Liver (tissue), 3 donors: ENCODE measurements around the gene CFAP73.

Experiments used
- EGR1 ChIP-seq, 2 donors: IDR thresholded peaks; 2 replicates each; pipeline ENCODE4 v1.6.1; 2016 to 2018; ENCODE audit warnings: antibody characterized with exemption in 2 of 2, low read depth in 2 of 2
- GABPA ChIP-seq, 2 donors: IDR thresholded peaks in 1 of 2; conservative IDR thresholded peaks in 1 of 2; 2 replicates each; pipeline ENCODE4 v1.6.1; 2016; ENCODE audit warnings: antibody characterized with exemption in 2 of 2, mild to moderate bottlenecking in 1 of 2, moderate library complexity in 1 of 2
- YY1 ChIP-seq: IDR thresholded peaks from 2 replicates; pipeline ENCODE4 v1.6.1; 2016; ENCODE audit warnings: antibody characterized with exemption, mild to moderate bottlenecking
- TF ChIP-seq, protein P1 (sequence below): fragments of 150-350 bp; IDR thresholded peaks from 2 replicates; pipeline ENCODE4 v1.5.1; 2017; ENCODE audit warnings: improper control_type of control experiment, low read depth, low read length; ENCODE audit not compliant: missing input control
- TF ChIP-seq, protein P2 (sequence below): IDR thresholded peaks from 2 replicates; pipeline ENCODE4 v1.6.1; 2016; ENCODE audit warnings: antibody characterized with exemption
- donor health status: healthy.
- donor health status: healthy.

DNA sequence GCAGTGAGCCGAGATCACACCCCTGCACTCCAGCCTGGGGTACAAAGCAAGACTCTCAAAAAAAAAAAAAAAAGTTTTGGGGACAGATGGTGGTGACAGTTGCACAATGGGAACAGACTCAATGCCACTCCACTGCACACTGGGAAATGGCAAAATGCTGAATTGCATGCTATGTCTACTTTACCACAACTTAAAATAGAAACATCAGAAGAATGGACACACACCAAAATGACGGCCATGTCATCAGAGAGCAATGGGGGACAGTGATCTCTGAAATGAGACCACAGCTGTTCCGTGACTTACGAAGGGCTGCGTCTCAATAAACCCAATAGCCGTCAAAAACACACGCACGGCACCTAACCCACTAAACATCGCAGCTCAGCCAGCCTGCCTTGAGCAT lies 22.0 kb downstream of the CFAP73 start:
- TF ChIP-seq, protein P1, sequence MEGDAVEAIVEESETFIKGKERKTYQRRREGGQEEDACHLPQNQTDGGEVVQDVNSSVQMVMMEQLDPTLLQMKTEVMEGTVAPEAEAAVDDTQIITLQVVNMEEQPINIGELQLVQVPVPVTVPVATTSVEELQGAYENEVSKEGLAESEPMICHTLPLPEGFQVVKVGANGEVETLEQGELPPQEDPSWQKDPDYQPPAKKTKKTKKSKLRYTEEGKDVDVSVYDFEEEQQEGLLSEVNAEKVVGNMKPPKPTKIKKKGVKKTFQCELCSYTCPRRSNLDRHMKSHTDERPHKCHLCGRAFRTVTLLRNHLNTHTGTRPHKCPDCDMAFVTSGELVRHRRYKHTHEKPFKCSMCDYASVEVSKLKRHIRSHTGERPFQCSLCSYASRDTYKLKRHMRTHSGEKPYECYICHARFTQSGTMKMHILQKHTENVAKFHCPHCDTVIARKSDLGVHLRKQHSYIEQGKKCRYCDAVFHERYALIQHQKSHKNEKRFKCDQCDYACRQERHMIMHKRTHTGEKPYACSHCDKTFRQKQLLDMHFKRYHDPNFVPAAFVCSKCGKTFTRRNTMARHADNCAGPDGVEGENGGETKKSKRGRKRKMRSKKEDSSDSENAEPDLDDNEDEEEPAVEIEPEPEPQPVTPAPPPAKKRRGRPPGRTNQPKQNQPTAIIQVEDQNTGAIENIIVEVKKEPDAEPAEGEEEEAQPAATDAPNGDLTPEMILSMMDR: no peak
- TF ChIP-seq, protein P2, sequence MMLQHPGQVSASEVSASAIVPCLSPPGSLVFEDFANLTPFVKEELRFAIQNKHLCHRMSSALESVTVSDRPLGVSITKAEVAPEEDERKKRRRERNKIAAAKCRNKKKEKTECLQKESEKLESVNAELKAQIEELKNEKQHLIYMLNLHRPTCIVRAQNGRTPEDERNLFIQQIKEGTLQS: no peak
- TF ChIP-seq YY1 (no peak), EGR1 (IDR thresholded peaks at IDR 0.05; ENCODE audit: low read depth in 2 of 2) (no peak), GABPA (IDR thresholded peaks at IDR 0.05 in 1 of 2, conservative IDR thresholded peaks at IDR 0.05 in 1 of 2) (no peak)
